Upper lobe of left lung (tissue), 6 donors: ENCODE data around the gene KIAA1755. TPM values are rescaled to one million over a fixed set of nuclear protein-coding genes. Genes with fewer than 3 reads are reported as not detected.
A peak's percentile ranks its signal among the peaks of the same experiment; 100 is the strongest.

Experiments used
- ATAC-seq, 2 donors: fragments of 200-7000 bp; cut with Tn5 transposase; one replicate each; pipeline ENCODE4 v1.9.1; 2022; ENCODE audit warnings: mild to moderate bottlenecking in 2 of 2, moderate library complexity in 2 of 2; ENCODE audit not compliant: low FRiP score in 2 of 2
- DNase-seq, 2 donors: peaks; one replicate each; pipeline ENCODE4 v3.0.0-alpha.2; 2019 to 2020
- H3K27ac ChIP-seq, 4 donors: fragments of 200-600 bp; sonication (generic); one replicate each; pipeline ENCODE4 v1.5.1; 2016 to 2019
- H3K27me3 ChIP-seq, 4 donors: fragments of 200-600 bp; sonication (generic); one replicate each; pipeline ENCODE4 v1.5.1; 2017 to 2019
- H3K36me3 ChIP-seq, 4 donors: fragments of 200-600 bp; sonication (generic); one replicate each; pipeline ENCODE4 v1.5.1; 2016 to 2019
- H3K4me1 ChIP-seq, 4 donors: fragments of 200-600 bp; sonication (generic); one replicate each; pipeline ENCODE4 v1.5.1; 2018 to 2019
- H3K4me3 ChIP-seq, 4 donors: fragments of 200-600 bp; sonication (generic); one replicate each; pipeline ENCODE4 v1.5.1; 2017 to 2019; ENCODE audit warnings: mild to moderate bottlenecking in 2 of 4, moderate library complexity in 1 of 4
- H3K9me3 ChIP-seq, 4 donors: fragments of 200-600 bp; sonication (generic); one replicate each; pipeline ENCODE4 v1.5.1; 2018 to 2019
- CTCF ChIP-seq, 6 experiments: fragments of 450-650 bp in 4 of 6; fragments of 200-600 bp in 2 of 6; sonication (generic) in 2 of 6; IDR thresholded peaks; one replicate each; pipeline ENCODE4 v1.5.1; 2016 to 2019; ENCODE audit warnings: antibody characterized with exemption in 6 of 6
- EP300 ChIP-seq, 4 donors: sonication (generic); formaldehyde crosslinking; IDR thresholded peaks; one replicate each; pipeline ENCODE4 v1.5.1; 2017; ENCODE audit warnings: antibody characterized with exemption in 4 of 4, control low read depth in 2 of 4
- POLR2A ChIP-seq, 4 donors: fragments of 450-650 bp; IDR thresholded peaks; one replicate each; pipeline ENCODE4 v1.5.1; 2016 to 2017; ENCODE audit warnings: antibody characterized with exemption in 4 of 4, mild to moderate bottlenecking in 2 of 4
- POLR2AphosphoS5 ChIP-seq, 2 donors: sonication (generic); formaldehyde crosslinking; IDR thresholded peaks; one replicate each; pipeline ENCODE4 v1.5.1; 2017; ENCODE audit warnings: antibody characterized with exemption in 2 of 2
- WGBS, 2 donors: methylation state at CpG; one replicate each; pipeline ENCODE4 v1.1.5; 2017 to 2018; 5-methylcytosine and 5-hydroxymethylcytosine counted together
- total RNA-seq, 6 donors: library from RNA; depleted of rRNA in 4 of 6; stranded (reverse); fragments of >200 nt in 4 of 6; gene quantifications; one replicate each; pipeline versions ENCODE4 v1.1.0 to v1.2.1, GENCODE V29; 2016 to 2021
- donor health status: DM: no; HTN: no; CAD: no; lungs with moderate emphysema.
- donor health status: DM: no; HTN: yes; CAD: no; lungs with severe emphysema.

Gene KIAA1755
- total RNA-seq, 6 donors from 2014 or later = 0.15 to 3.1 (median 1.4) TPM

- Histone ChIP-seq H3K4me1 (peaks cover 3 to 25% (median 12%) of the 10 kb centered on the region in 4 donors), H3K9me3 (no peaks in the 10 kb centered on the region), H3K36me3 (no peaks in the 10 kb centered on the region), H3K27ac (no peak overlapping the region), H3K27me3 (no peaks in the 10 kb centered on the region), H3K4me3 (no peak overlapping the region)
- TF ChIP-seq POLR2A (IDR thresholded peaks at IDR 0.05) = no peak
- no peak for TF ChIP-seq POLR2AphosphoS5 (IDR thresholded peaks at IDR 0.05)
- TF ChIP-seq CTCF (IDR thresholded peaks at IDR 0.05) = no peak
- no peak for TF ChIP-seq EP300 (IDR thresholded peaks at IDR 0.05)
- DNase-seq (no peak), ATAC-seq (no peak)
- 75 to 81% methylated on average over 10 to 11 of the region's 11 CpGs for WGBS, 2 donors
Measured at GRCh38 chr20:38296433-38296832, 35.9 kb upstream of the KIAA1755 start.

DNA sequence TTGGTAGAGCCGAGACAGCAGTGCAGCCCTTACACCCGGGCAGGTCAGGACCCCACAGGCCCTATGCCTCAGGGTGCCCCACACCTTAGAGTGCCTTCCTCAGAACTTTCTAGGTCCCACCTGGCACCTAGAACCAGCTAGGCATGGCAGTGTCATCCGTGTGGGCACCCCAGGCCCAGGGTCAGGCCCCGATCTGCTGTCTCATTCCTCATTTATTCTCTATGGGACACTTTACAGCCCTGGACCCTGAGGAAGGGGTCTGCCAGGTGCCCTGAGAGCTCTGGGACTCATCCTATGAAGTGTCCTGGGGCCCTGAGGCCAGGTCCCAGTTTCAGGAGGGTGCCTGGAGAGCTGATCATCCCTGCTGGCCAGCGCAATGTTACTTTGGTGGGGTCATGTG, 35.3 kb upstream of the KIAA1755 start:
- ATAC-seq = no peak
- TF ChIP-seq EP300 (IDR thresholded peaks at IDR 0.05) (no peak), POLR2AphosphoS5 (IDR thresholded peaks at IDR 0.05) (no peak), CTCF (IDR thresholded peaks at IDR 0.05) (no peak), POLR2A (IDR thresholded peaks at IDR 0.05) (no peak)
- H3K36me3 ChIP-seq = no peaks in the 10 kb centered on the region
- DNase-seq = no peak
- WGBS, 2 donors = 90 to 92% methylated on average over 5 of the region's 5 CpGs
- H3K9me3 ChIP-seq = no peaks in the 10 kb centered on the region
- H3K27ac ChIP-seq = no peak overlapping the region
- H3K4me3 ChIP-seq = no peak overlapping the region
- H3K27me3 ChIP-seq = no peaks in the 10 kb centered on the region
- H3K4me1 ChIP-seq = peaks cover 3 to 25% (median 15%) of the 10 kb centered on the region in 4 donors

- Histone ChIP-seq H3K27ac (peak overlapping the region in 1 of 4 donors; percentile 47), H3K9me3 (no peaks in the 10 kb centered on the region), H3K27me3 (no peaks in the 10 kb centered on the region), H3K4me3 (no peak overlapping the region), H3K4me1 (peaks cover 0 to 12% (median 10%) of the 10 kb centered on the region in 4 donors), H3K36me3 (no peaks in the 10 kb centered on the region)
- ATAC-seq (no peak), DNase-seq (peak in 1 of 2 donors; percentile 40)
- 71 to 75% methylated on average over 8 to 11 of the region's 11 CpGs for WGBS, 2 donors
- no peak for TF ChIP-seq EP300 (IDR thresholded peaks at IDR 0.05)
- no peak for TF ChIP-seq POLR2AphosphoS5 (IDR thresholded peaks at IDR 0.05)
- no peak for TF ChIP-seq POLR2A (IDR thresholded peaks at IDR 0.05)
- TF ChIP-seq CTCF (IDR thresholded peaks at IDR 0.05) = no peak
Measured at GRCh38 chr20:38294076-38294591, 33.6 kb upstream of the KIAA1755 start.

DNA sequence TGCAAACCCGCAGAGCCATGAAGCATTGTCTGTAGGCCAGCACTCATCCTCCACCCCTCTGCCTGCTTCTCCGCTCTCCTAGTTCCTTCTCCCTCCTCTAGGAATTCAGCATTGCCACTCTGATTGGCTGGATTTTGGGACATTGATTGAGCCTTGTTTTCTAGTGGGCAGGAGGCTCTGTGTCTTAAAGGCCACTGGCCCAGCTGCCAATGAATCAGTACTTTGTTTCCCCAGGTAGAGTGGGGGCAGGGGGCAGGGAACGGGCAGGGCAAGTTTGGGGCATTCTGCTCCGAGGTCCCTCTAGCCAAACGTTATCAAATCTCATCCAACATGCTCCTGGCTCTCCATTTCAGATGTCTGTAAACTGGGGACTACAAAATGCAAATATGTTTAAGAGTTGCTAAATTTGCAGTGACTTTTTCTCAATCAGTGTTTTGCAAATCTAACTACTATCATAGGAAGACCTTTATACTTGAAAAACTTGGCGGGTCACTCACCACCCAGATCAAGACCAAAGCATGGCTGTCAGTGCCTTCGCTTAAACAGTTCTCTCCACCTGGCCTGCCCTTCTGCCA, 33.0 kb upstream of the KIAA1755 start:
- Histone ChIP-seq H3K27me3 (no peaks in the 10 kb centered on the region), H3K36me3 (no peaks in the 10 kb centered on the region), H3K4me3 (no peak overlapping the region), H3K27ac (peak overlapping the region in 1 of 4 donors; percentile 47), H3K9me3 (no peaks in the 10 kb centered on the region), H3K4me1 (peaks cover 0 to 7% (median 5%) of the 10 kb centered on the region in 4 donors)
- no peak for DNase-seq
- no peak for ATAC-seq
- WGBS, 2 donors = 57 to 73% methylated on average over 7 of the region's 7 CpGs
- TF ChIP-seq POLR2AphosphoS5 (IDR thresholded peaks at IDR 0.05) (no peak), CTCF (IDR thresholded peaks at IDR 0.05) (no peak), POLR2A (IDR thresholded peaks at IDR 0.05) (no peak), EP300 (IDR thresholded peaks at IDR 0.05) (no peak)

DNA sequence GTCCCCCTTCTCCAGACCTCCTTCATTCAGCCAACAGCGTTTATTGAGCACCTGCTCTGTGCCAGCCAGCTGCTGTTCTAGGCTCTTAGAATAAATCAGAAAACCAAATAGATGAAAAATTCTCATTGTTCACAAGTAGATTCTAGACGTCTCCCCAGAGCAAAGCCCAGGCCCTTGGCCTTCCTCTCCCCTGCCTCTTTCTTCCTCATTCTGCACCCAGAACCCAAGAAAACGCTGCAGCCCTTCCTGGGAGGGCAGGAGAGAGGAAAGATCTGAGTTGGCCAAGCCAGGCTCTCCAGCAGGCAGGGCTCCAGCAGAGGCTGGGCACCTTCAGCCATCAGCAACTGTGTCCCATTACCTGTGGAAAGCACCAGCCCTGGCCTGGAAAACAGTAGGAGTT, 31.4 kb upstream of the KIAA1755 start:
- Histone ChIP-seq H3K36me3 (no peaks in the 10 kb centered on the region), H3K27ac (no peak overlapping the region), H3K4me3 (no peak overlapping the region), H3K27me3 (no peaks in the 10 kb centered on the region), H3K9me3 (no peaks in the 10 kb centered on the region), H3K4me1 (peaks cover 0 to 5% (median 3%) of the 10 kb centered on the region in 4 donors)
- WGBS, 2 donors = 37 to 42% methylated on average over 3 of the region's 3 CpGs
- TF ChIP-seq POLR2A (IDR thresholded peaks at IDR 0.05) (no peak), EP300 (IDR thresholded peaks at IDR 0.05) (no peak), CTCF (IDR thresholded peaks at IDR 0.05) (no peak), POLR2AphosphoS5 (IDR thresholded peaks at IDR 0.05) (no peak)
- DNase-seq = no peak
- ATAC-seq = no peak
